HEK293 (cell line): ENCODE results near the gene C11orf54.

Experiments used
- CTCF ChIA-PET: fragments of 350-600 bp; formaldehyde crosslinking; extraction: SDS; loops from one replicate; lab custom pipeline; 2021; ENCODE audit warnings: antibody characterized with exemption; lab: Yijun Ruan, JAX
- POLR2A ChIA-PET: fragments of 300-600 bp; formaldehyde crosslinking; extraction: SDS; loops from one replicate; lab custom pipeline; 2020; ENCODE audit warnings: antibody characterized with exemption, inconsistent platforms; lab: Yijun Ruan, JAX
- H3K27ac ChIP-seq: fragments of 200-500 bp; sonication (Bioruptor generic); 2 replicates; pipeline ENCODE4 v1.5.1; 2014; ENCODE audit warnings: low read depth, low read length, control low read depth, inconsistent platforms; ENCODE audit errors: extremely low read depth
- H3K36me3 ChIP-seq, 2 experiments: fragments of 200-500 bp in 1 of 2; sonication (Bioruptor generic) in 1 of 2; 1 replicate in 1 of 2; 2 replicates in 1 of 2; pipeline ENCODE4 v1.5.1; 2014 to 2017; ENCODE audit warnings: inconsistent platforms in 2 of 2, low read length in 2 of 2; ENCODE audit not compliant: control insufficient read depth in 2 of 2, insufficient read depth in 1 of 2
- H3K4me1 ChIP-seq: fragments of 200-500 bp; sonication (Bioruptor generic); 2 replicates; pipeline ENCODE4 v1.5.1; 2014; ENCODE audit warnings: mild to moderate bottlenecking, low read length, inconsistent platforms; ENCODE audit not compliant: control insufficient read depth, insufficient read depth
- H3K4me3 ChIP-seq: 2 replicates; pipeline ENCODE4 v1.5.1; 2011; ENCODE audit warnings: low read depth, mild to moderate bottlenecking, control low read depth, low read length, moderate library complexity
- H3K9me3 ChIP-seq: fragments of 200-500 bp; sonication (Bioruptor generic); 2 replicates; pipeline ENCODE4 v1.5.1; 2014; ENCODE audit warnings: low read depth, low read length, inconsistent platforms; ENCODE audit not compliant: control insufficient read depth, insufficient read depth
- KLF17 ChIP-seq: fragments of 450-650 bp; formaldehyde crosslinking; IDR thresholded peaks from 2 replicates; pipeline ENCODE4 v1.5.1; 2016; ENCODE audit warnings: missing biosample characterization, missing genetic modification characterization
- KLF7 ChIP-seq: fragments of 450-650 bp; formaldehyde crosslinking; IDR thresholded peaks from 2 replicates; pipeline ENCODE4 v1.5.1; 2016; ENCODE audit warnings: missing biosample characterization, missing genetic modification characterization, borderline replicate concordance
- KLF8 ChIP-seq: fragments of 450-650 bp; formaldehyde crosslinking; IDR thresholded peaks from 2 replicates; pipeline ENCODE4 v1.5.1; 2016; ENCODE audit warnings: missing biosample characterization, missing genetic modification characterization
- KLF9 ChIP-seq: fragments of 450-650 bp; formaldehyde crosslinking; IDR thresholded peaks from 2 replicates; pipeline ENCODE4 v1.5.1; 2016; ENCODE audit warnings: missing biosample characterization, missing genetic modification characterization, low read depth
- PRDM10 ChIP-seq: fragments of 450-650 bp; formaldehyde crosslinking; IDR thresholded peaks from 2 replicates; pipeline ENCODE4 v1.5.1; 2016; ENCODE audit warnings: missing biosample characterization, missing genetic modification characterization
- SCRT1 ChIP-seq: fragments of 450-650 bp; formaldehyde crosslinking; IDR thresholded peaks from 2 replicates; pipeline ENCODE4 v1.5.1; 2016; ENCODE audit warnings: missing biosample characterization, missing genetic modification characterization, borderline replicate concordance
- SCRT2 ChIP-seq: fragments of 450-650 bp; formaldehyde crosslinking; IDR thresholded peaks from 2 replicates; pipeline ENCODE4 v1.5.1; 2016; ENCODE audit warnings: missing biosample characterization, missing genetic modification characterization
- WT1 ChIP-seq: fragments of 450-650 bp; formaldehyde crosslinking; IDR thresholded peaks from 2 replicates; pipeline ENCODE4 v1.5.1; 2016; ENCODE audit warnings: missing biosample characterization, missing genetic modification characterization
- ZBTB44 ChIP-seq: fragments of 450-650 bp; IDR thresholded peaks from 2 replicates; pipeline ENCODE4 v1.5.1; 2018; ENCODE audit warnings: missing biosample characterization, mild to moderate bottlenecking, missing genetic modification characterization
- ZBTB7A ChIP-seq: fragments of 450-650 bp; formaldehyde crosslinking; IDR thresholded peaks from 2 replicates; pipeline ENCODE4 v1.5.1; 2016; ENCODE audit warnings: low read depth, missing biosample characterization, missing genetic modification characterization
- ZFP3 ChIP-seq: fragments of 450-650 bp; formaldehyde crosslinking; IDR thresholded peaks from 2 replicates; pipeline ENCODE4 v1.5.1; 2016; ENCODE audit warnings: low read depth, missing biosample characterization, missing genetic modification characterization
- ZFP41 ChIP-seq: fragments of 450-650 bp; formaldehyde crosslinking; IDR thresholded peaks from 2 replicates; pipeline ENCODE4 v1.5.1; 2016; ENCODE audit warnings: missing biosample characterization, missing genetic modification characterization, borderline replicate concordance
- ZFP69B ChIP-seq: fragments of 450-650 bp; formaldehyde crosslinking; IDR thresholded peaks from 2 replicates; pipeline ENCODE4 v1.5.1; 2016; ENCODE audit warnings: missing biosample characterization, missing genetic modification characterization
- ZIC2 ChIP-seq: fragments of 450-650 bp; formaldehyde crosslinking; IDR thresholded peaks from 2 replicates; pipeline ENCODE4 v1.5.1; 2016; ENCODE audit warnings: missing biosample characterization, missing genetic modification characterization
- ZNF133 ChIP-seq: fragments of 450-650 bp; formaldehyde crosslinking; IDR thresholded peaks from 2 replicates; pipeline ENCODE4 v1.5.1; 2016; ENCODE audit warnings: missing biosample characterization, missing genetic modification characterization
- ZNF266 ChIP-seq: fragments of 450-650 bp; formaldehyde crosslinking; IDR thresholded peaks from 2 replicates; pipeline ENCODE4 v1.5.1; 2016; ENCODE audit warnings: missing biosample characterization, missing genetic modification characterization, low read depth
- ZNF335 ChIP-seq: fragments of 450-650 bp; formaldehyde crosslinking; conservative IDR thresholded peaks from 2 replicates; pipeline ENCODE4 v1.5.1; 2016; ENCODE audit warnings: missing biosample characterization, missing genetic modification characterization
- ZNF341 ChIP-seq: fragments of 450-650 bp; formaldehyde crosslinking; IDR thresholded peaks from 2 replicates; pipeline ENCODE4; 2016; ENCODE audit warnings: low read depth, missing biosample characterization, missing genetic modification characterization
- ZNF518A ChIP-seq: fragments of 450-650 bp; formaldehyde crosslinking; conservative IDR thresholded peaks from 2 replicates; pipeline ENCODE4 v1.5.1; 2016; ENCODE audit warnings: low read depth, missing biosample characterization, missing genetic modification characterization
- ZNF561 ChIP-seq: fragments of 450-650 bp; IDR thresholded peaks from 2 replicates; pipeline ENCODE4 v1.5.1; 2018; ENCODE audit warnings: missing biosample characterization, missing genetic modification characterization, borderline replicate concordance
- ZNF600 ChIP-seq: fragments of 450-650 bp; formaldehyde crosslinking; IDR thresholded peaks from 2 replicates; pipeline ENCODE4 v1.5.1; 2016; ENCODE audit warnings: missing biosample characterization, missing genetic modification characterization
- ZNF626 ChIP-seq: fragments of 450-650 bp; sonication (Bioruptor Pico); formaldehyde crosslinking; IDR thresholded peaks from 2 replicates; pipeline ENCODE4 v1.5.1; 2018; ENCODE audit warnings: missing biosample characterization, missing genetic modification characterization, inconsistent platforms
- ZNF654 ChIP-seq: fragments of 450-650 bp; formaldehyde crosslinking; IDR thresholded peaks from 2 replicates; pipeline ENCODE4 v1.5.1; 2016; ENCODE audit warnings: low read depth, missing biosample characterization, missing genetic modification characterization

C11orf54 gene

GRCh38 chr11:93740730-93741093 lies 760 bp upstream of the C11orf54 start:
- TF ChIP-seq ZIC2 (tag by site-specific recombination) (no peak), ZBTB44 (tag by site-specific recombination) (no peak), ZNF335 (tag by site-specific recombination) (no peak), KLF7 (tag by site-specific recombination) (no peak), KLF17 (no peak), ZNF266 (no peak), ZNF654 (no peak), ZNF518A (tag by site-specific recombination) (no peak), ZFP69B (no peak), ZBTB7A (tag by site-specific recombination) (no peak), KLF8 (no peak), ZFP41 (tag by site-specific recombination) (no peak), ZNF626 (tag by site-specific recombination) (no peak), ZNF133 (tag by site-specific recombination) (no peak)
- ChIA-PET POLR2A (interaction anchor here (0.6 to 5.6 kb wide), 13 partner anchors 10 to 79 kb away, joined by 3 to 149 read pairs (median 4); partner anchors contain the start of genes CEP295 and MED17), CTCF (interaction anchor here (0.5 to 0.6 kb wide), 3 partner anchors 110 to 1279 kb away, joined by 3 read pairs; partner anchors contain the start of gene VSTM5)
- Histone ChIP-seq H3K36me3 (peaks cover 3 to 52% of the 10 kb centered on the region in 2 experiments; a peak in 2 of 3 replicates), H3K27ac (peak overlapping the region; percentile 80), H3K4me1 (no peaks in the 10 kb centered on the region), H3K9me3 (no peaks in the 10 kb centered on the region), H3K4me3 (peak overlapping the region; percentile 96)

GRCh38 chr11:93741882-93742226 lies 382 bp downstream of the C11orf54 start:
- Histone ChIP-seq H3K27ac (peak overlapping the region; percentile 65), H3K4me1 (no peaks in the 10 kb centered on the region), H3K36me3 (peaks cover 3 to 41% of the 10 kb centered on the region in 2 experiments; a peak in 2 of 3 replicates), H3K4me3 (peak overlapping the region; percentile 96), H3K9me3 (no peaks in the 10 kb centered on the region)
- TF ChIP-seq ZNF266 = no peak
- peak; percentile 75 for TF ChIP-seq ZNF600 (tag by site-specific recombination)
- 0 out of 2 replicates have a peak, but pooled peaks have one; percentile 10 for TF ChIP-seq ZNF341 (tag by site-specific recombination)
- no peak for TF ChIP-seq ZFP3
- TF ChIP-seq KLF9 (tag by site-specific recombination) = 0 out of 2 replicates have a peak, but pooled peaks have one; percentile 2
- peak; percentile 44 for TF ChIP-seq WT1 (tag by site-specific recombination)
- peak; percentile 92 for TF ChIP-seq SCRT2 (tag by site-specific recombination)
- peak; percentile 67 for TF ChIP-seq ZNF335 (tag by site-specific recombination)
- peak; percentile 90 for TF ChIP-seq PRDM10 (tag by site-specific recombination)
- TF ChIP-seq SCRT1 (tag by site-specific recombination) = peak; percentile 87
- 0 out of 2 replicates have a peak, but pooled peaks have one; percentile 42 for TF ChIP-seq ZNF561 (tag by site-specific recombination)
- POLR2A ChIA-PET = interaction anchor here (0.6 to 5.6 kb wide), 24 partner anchors 9 to 1032 kb away, joined by 3 to 149 read pairs (median 4); partner anchors contain the start of genes AMOTL1, CEP295, MED17 and PANX1
- CTCF ChIA-PET = interaction anchor here (0.6 to 0.9 kb wide), 3 partner anchors 12 to 42 kb away, joined by 3 to 4 read pairs (median 3); partner anchors contain the start of gene MED17
